NT2/D1 (cell line): ENCODE data around the gene DEFB119.

Experiments used
- DNase-seq: peaks from one replicate; pipeline ENCODE4 v3.0.0-alpha.2; 2011; ENCODE audit warnings: low read depth, low spot score
- H3K27me3 ChIP-seq: 2 replicates; pipeline ENCODE4 v1.6.0; 2011; ENCODE audit warnings: mild to moderate bottlenecking; ENCODE audit not compliant: insufficient read length, insufficient read depth
- H3K36me3 ChIP-seq: 2 replicates; pipeline ENCODE4 v1.6.1; 2011; ENCODE audit warnings: mild to moderate bottlenecking, low read length, mixed read lengths; ENCODE audit not compliant: insufficient read depth, insufficient read length
- H3K4me1 ChIP-seq: 2 replicates; pipeline ENCODE4 v1.5.1; 2011; ENCODE audit not compliant: insufficient read depth, insufficient read length
- H3K4me3 ChIP-seq: 2 replicates; pipeline ENCODE4 v1.5.1; 2011; ENCODE audit warnings: low read depth; ENCODE audit not compliant: insufficient read length
- H3K9ac ChIP-seq: 2 replicates; pipeline ENCODE4 v1.6.0; 2011; ENCODE audit warnings: low read depth; ENCODE audit not compliant: insufficient read length
- H3K9me3 ChIP-seq: 2 replicates; pipeline ENCODE4 v1.5.1; 2011; ENCODE audit warnings: mild to moderate bottlenecking, low read length; ENCODE audit not compliant: insufficient read depth
- SUZ12 ChIP-seq: IDR thresholded peaks from 2 replicates; pipeline ENCODE4 v1.6.1; 2011; ENCODE audit not compliant: insufficient read length, insufficient read depth; ENCODE audit errors: extremely low read depth
- YY1 ChIP-seq: IDR thresholded peaks from 2 replicates; pipeline ENCODE4 v1.6.1; 2011; ENCODE audit not compliant: insufficient read length, insufficient read depth
- ZNF274 ChIP-seq: IDR thresholded peaks from 2 replicates; pipeline ENCODE4 v1.6.1; 2011; ENCODE audit warnings: mild to moderate bottlenecking, low read depth, low read length

Gene DEFB119

DNA sequence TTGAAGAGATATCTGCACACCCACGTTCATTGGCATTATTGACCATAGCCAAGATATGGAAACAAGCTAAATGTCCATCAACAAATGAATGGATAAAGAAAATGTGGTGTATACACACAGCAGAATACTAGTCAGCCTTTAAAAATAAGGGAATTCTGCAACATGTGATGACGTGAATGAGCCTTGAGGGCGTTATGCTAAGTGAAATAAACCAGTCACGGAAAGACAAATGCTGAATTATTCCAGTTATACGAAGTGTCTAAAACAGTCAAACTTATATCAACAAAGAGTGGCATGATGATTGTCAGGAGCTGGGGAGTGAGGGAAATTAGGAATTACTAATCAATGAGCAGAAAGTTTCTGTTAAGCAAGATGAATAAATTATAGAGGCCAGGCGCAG is 24.0 kb upstream of the DEFB119 start:
- H3K4me3 ChIP-seq: no peak overlapping the region
- H3K9ac ChIP-seq: no peak overlapping the region
- no peaks in the 10 kb centered on the region for H3K36me3 ChIP-seq
- no peaks in the 10 kb centered on the region for H3K27me3 ChIP-seq
- H3K9me3 ChIP-seq: no peaks in the 10 kb centered on the region
- no peaks in the 10 kb centered on the region for H3K4me1 ChIP-seq
- TF ChIP-seq YY1: no peak
- no peak for TF ChIP-seq ZNF274
- TF ChIP-seq SUZ12: no peak
- DNase-seq: no peak

DNA sequence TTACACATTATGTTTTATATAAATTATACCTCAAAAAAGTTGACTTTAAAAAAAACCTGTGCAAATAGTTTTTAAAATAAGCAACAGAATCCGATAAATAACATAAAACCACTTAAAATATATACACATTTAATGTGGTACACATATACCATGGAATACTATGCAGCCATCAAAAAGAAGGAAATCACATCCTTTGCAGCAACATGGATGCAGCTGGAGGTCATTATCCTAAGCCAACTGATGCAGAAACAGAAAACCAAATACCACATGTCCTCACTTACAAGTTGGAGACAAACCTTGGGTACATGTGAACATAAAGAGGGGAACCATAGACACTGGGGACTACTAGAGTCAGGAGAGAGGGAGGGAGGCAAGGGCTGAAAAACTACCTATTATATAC is 19.6 kb upstream of the DEFB119 start:
- no peak for DNase-seq
- H3K4me1 ChIP-seq: no peaks in the 10 kb centered on the region
- H3K9me3 ChIP-seq: no peaks in the 10 kb centered on the region
- H3K36me3 ChIP-seq: no peaks in the 10 kb centered on the region
- H3K4me3 ChIP-seq: no peak overlapping the region
- H3K9ac ChIP-seq: no peak overlapping the region
- TF ChIP-seq YY1 (no peak), SUZ12 (no peak), ZNF274 (no peak)
- H3K27me3 ChIP-seq: no peaks in the 10 kb centered on the region

DNA sequence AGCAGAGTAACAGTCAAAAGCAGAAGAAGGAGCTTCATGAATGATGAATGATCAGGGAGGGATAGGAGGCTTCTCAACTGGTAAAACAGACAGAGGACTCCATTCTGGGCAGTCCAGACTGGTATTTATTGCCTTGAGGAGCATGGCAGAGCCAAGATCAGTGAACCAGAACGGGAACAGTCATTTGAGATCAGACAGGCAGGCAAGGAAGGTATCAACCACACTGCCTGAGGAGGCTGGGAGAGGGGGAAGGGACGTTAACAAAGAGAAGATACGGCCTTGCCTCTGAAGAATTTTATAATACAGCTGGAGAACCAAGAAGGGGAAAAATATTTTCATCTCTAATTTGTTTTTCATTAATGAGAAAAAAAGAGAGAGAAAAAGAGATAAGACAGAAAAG is 15.7 kb upstream of the DEFB119 start, which contains the start of gene DEFB121:
DEFB121 (minus strand) TSS at position 101 of the 400 bp plus-strand sequence; CDS start at position 38, 63 bp downstream.
- TF ChIP-seq SUZ12 (no peak), YY1 (no peak), ZNF274 (no peak)
- no peaks in the 10 kb centered on the region for H3K27me3 ChIP-seq
- no peak within 1 kb of the TSS for H3K9ac ChIP-seq
- H3K9me3 ChIP-seq: no peaks in the 10 kb centered on the region
- H3K4me3 ChIP-seq: no peak within 1 kb of the TSS
- no peaks in the 10 kb centered on the region for H3K36me3 ChIP-seq
- no peaks in the 10 kb centered on the region for H3K4me1 ChIP-seq
- DNase-seq: no peak

DNA sequence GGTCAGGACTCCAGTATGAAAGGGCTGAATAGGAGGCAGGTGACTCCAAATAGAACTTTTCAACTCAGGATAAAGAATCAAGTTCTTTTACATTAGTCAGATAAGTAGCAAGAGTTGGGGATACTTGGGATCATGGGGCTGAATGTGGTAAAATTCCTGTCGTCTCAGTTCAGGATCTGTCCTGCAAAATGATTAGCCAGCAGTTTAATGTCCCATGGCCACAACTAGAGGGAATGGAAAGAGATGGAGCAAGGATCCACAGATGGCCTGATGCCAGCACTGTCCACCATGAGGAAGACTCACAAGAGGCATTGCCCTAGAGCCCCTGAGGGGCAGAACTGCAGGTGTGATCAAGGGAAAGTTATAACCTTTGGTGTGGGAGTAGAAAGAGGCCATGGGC is 13.5 kb upstream of the DEFB119 start:
- Histone ChIP-seq H3K36me3 (no peaks in the 10 kb centered on the region), H3K4me3 (no peak overlapping the region), H3K4me1 (no peaks in the 10 kb centered on the region), H3K9ac (no peak overlapping the region), H3K27me3 (no peaks in the 10 kb centered on the region), H3K9me3 (no peaks in the 10 kb centered on the region)
- DNase-seq: no peak
- TF ChIP-seq ZNF274: no peak
- TF ChIP-seq YY1: no peak
- no peak for TF ChIP-seq SUZ12

DNA sequence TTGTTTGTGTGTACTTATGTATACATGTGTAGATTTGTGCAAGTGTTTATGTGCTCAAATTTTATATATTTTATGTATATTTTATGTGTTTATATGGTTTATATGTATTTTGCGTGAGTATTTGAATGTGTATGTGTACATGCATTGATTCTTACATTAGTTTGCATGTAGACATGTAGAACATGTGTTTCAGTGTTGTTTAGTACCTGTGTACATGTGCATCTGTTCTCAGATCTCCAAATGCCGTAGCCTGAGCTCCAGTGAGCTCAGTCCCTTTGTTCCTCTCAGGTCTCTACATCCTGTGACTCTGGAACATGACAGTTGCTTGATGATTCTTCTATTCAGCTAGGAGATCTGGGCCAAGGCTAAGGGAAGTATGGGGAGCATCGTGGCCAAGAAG is 4.5 kb upstream of the DEFB119 start:
- no peak overlapping the region for H3K4me3 ChIP-seq
- no peaks in the 10 kb centered on the region for H3K9me3 ChIP-seq
- TF ChIP-seq YY1 (no peak), SUZ12 (no peak), ZNF274 (no peak)
- no peak overlapping the region for H3K9ac ChIP-seq
- peaks cover 4% of the 10 kb centered on the region for H3K27me3 ChIP-seq
- no peaks in the 10 kb centered on the region for H3K4me1 ChIP-seq
- no peak for DNase-seq
- no peaks in the 10 kb centered on the region for H3K36me3 ChIP-seq

DNA sequence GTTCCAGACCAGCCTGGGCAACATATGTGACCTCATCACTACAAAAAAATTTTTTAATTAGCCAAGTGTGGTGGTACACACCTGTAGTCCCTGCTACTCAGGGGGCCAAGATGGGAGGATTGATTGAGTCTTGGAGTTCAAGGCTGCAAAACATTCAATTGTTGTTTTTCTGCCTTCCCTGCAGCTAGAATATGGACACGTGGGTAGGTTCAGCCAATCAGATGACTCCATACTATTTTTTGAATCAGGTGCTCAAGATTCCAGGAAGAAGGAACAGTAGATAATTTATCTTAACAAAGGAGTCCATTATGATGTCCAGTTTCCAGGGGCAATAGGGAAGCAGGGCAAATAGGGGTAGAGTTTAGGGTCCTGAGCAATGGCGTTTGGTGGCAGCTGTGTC is 2.4 kb upstream of the DEFB119 start:
- Histone ChIP-seq H3K9ac (no peak overlapping the region), H3K9me3 (no peaks in the 10 kb centered on the region), H3K4me1 (no peaks in the 10 kb centered on the region), H3K36me3 (no peaks in the 10 kb centered on the region), H3K4me3 (no peak overlapping the region), H3K27me3 (peaks cover 11% of the 10 kb centered on the region)
- DNase-seq: no peak
- TF ChIP-seq YY1: no peak
- TF ChIP-seq SUZ12: no peak
- TF ChIP-seq ZNF274: no peak

DNA sequence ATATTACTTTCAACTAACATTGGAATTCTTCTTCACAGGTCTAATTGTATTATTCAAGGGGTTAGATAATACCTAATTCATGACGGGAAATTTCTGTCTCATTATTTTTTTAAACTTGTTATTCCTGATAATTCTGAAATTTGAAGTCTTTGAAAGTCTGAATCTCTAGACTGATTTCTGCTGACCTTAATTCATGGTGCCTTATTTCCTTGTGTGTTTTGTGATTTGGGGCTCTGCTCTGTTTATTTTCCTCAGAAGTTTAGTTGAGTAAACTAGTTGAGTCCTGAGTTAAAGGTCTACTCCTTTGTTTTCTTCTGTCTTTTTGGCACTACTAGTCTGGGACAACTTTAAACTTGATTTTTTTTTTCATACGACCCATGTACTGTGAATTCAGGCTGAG is 16.0 kb downstream of the DEFB119 start:
- Histone ChIP-seq H3K4me3 (no peak overlapping the region), H3K27me3 (no peaks in the 10 kb centered on the region)
- no peak for DNase-seq

More for the DNA sequence above, 16.0 kb downstream of the DEFB119 start:
- Histone ChIP-seq H3K4me1 (no peaks in the 10 kb centered on the region), H3K9me3 (no peaks in the 10 kb centered on the region), H3K9ac (no peak overlapping the region), H3K36me3 (no peaks in the 10 kb centered on the region)
- TF ChIP-seq SUZ12 (no peak), ZNF274 (no peak), YY1 (no peak)
